HG03378 (cell line): ENCODE results near the gene CSMD2.
"Not testable (repeated sequence)": the region's sequence is repeated elsewhere in the genome, so short reads cannot be mapped to it uniquely, and the experiment has no call there.

Experiments used
- ATAC-seq: cut with Tn5 transposase; IDR thresholded peaks from one replicate; pipeline ENCODE4 v1.9.1; 2021; ENCODE audit warnings: mild to moderate bottlenecking, moderate library complexity; ENCODE audit not compliant: unreplicated experiment

The CSMD2 gene

GRCh38 chr1:34055818-34056217 is 109.2 kb downstream of the CSMD2 start:
- ATAC-seq: no peak

- ATAC-seq: no peak
These were observed 110.1 kb downstream of the CSMD2 start for GRCh38 chr1:34054920-34055319.

GRCh38 chr1:34053660-34054059 is 111.4 kb downstream of the CSMD2 start:
- no peak for ATAC-seq

- no peak for ATAC-seq
These were observed 112.5 kb downstream of the CSMD2 start for GRCh38 chr1:34052565-34052964.

DNA sequence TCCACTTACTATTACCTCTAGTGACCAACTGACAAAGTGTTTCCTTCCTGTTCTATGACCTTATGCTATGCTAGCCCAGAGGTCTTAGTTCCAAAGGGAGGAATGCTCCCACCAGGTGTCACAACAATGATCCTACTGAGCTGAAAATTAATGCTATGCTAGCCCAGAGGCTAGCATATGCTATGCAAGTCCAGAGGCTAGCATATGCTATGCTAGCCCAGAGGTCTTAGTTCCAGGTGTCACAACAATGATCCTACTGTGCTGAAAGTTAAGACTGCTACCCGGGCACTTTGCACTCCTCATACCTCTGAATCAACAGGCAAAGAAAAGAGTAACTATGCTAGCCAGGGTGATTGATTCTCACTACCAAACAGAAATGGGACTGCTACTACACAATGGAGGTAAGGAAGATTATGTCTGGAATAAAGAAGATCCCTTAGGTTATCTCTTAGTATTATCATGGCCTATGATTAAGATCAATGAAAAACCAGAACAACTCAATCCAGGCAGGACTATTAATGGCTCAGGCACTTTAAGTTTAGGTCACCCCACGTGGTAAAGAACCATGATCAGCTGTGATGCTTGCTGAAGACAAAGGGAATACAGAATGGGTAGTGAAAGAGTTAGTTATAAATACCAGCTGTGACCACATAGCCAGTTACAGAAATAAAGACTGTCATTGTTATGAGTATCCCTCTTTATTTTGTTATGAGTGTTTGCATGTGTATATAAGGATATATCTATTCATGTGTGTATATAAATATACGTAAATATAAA is 114.1 kb downstream of the CSMD2 start:
- no peak for ATAC-seq

GRCh38 chr1:34049994-34050393 is 115.0 kb downstream of the CSMD2 start:
- no peak for ATAC-seq

GRCh38 chr1:34049477-34049876 is 115.6 kb downstream of the CSMD2 start:
- no peak for ATAC-seq

DNA sequence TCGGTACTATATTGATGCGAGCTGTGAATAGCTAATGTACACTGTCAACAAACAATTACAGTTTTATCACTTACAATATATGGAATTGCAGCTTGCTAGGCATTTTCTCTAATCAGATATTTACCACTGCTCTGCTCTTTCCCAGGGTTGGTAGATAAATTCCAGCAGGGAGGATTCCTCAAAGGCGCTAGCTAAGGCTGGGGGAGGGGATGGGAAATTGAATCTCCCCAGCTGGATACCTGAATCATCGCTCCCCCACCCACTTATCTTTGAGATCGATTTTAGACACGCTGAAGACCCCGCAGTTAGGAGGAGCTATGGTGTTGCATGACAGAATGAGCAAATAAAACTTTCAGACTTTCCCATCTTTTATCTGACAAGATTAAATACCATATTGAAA is 127.2 kb downstream of the CSMD2 start:
- no peak for ATAC-seq

- ATAC-seq: no peak
These were observed 127.9 kb downstream of the CSMD2 start for GRCh38 chr1:34037109-34037508.

- no peak for ATAC-seq
These were observed 131.0 kb downstream of the CSMD2 start for GRCh38 chr1:34034036-34034435.

- no peak for ATAC-seq
These were observed 135.1 kb downstream of the CSMD2 start for GRCh38 chr1:34029954-34030353.

- ATAC-seq: no peak
These were observed 135.5 kb downstream of the CSMD2 start for GRCh38 chr1:34029515-34029914.

DNA sequence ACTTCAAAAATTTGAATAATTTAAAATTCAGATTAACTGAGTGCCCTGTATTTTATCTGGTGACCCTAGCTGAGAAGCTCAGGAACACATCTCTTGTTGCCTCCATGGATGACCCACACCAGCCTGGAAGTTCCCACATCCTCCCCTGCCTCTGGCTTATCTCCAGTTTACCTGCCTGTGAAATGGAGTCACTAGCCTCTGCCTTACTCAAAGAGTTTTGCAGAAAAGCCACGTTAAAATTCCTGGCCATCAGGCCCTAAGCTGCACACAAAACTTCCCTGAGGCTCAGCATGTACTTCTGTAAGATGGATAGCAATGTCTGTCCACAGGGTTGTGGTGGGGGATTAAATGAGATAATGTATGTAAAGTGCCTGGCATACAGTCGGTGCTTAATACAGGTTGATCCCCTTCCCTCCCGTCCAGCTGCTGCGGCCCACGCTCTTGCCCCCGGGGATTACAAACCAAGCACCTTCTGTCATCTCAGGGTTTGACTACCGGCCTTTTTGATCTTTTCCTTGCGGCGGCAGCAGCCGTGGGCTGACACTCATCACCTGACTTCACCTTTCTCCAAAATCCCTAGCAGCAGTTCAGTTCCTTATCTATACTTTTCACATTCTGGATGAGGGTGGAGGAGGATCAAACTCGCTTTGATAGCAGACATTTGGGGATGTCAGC is 136.5 kb downstream of the CSMD2 start:
- no peak for ATAC-seq

DNA sequence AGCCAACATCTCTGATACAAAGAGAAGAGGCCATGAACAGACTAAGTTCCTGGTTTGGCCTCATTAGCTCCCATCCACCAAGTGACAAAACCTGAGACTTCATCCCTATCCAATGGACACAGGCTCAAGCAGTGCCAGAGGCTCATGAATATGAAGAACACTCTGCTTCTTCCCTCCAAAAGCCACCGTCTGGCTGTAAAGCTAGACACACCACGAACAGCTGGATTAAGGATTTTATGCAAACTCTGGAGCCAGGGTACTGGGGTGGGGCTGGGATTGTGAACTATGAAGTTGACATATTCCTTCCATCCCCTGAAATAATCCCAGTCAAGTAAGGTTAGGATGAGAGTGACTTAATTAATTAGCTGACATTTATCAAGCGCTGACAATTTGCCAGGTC is 139.4 kb downstream of the CSMD2 start:
- no peak for ATAC-seq

DNA sequence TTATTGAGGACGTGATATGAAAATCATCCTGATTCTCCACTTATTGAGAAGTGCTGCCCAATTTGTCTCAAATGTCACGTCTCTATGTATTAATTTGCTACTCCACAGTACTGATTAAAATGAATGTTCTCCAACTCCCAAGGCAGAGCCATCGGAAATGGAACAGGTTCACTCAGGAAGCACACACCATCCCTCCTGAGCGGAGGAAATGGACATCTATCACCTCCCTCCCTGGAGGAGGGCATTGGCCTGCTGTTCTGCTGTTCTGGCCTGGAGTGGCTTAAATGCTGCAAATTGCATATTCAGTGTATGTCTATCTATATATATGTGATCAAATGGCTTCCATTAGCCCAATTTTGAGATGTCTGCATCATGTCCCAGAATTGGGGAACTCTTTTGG is 140.5 kb downstream of the CSMD2 start:
- no peak for ATAC-seq

DNA sequence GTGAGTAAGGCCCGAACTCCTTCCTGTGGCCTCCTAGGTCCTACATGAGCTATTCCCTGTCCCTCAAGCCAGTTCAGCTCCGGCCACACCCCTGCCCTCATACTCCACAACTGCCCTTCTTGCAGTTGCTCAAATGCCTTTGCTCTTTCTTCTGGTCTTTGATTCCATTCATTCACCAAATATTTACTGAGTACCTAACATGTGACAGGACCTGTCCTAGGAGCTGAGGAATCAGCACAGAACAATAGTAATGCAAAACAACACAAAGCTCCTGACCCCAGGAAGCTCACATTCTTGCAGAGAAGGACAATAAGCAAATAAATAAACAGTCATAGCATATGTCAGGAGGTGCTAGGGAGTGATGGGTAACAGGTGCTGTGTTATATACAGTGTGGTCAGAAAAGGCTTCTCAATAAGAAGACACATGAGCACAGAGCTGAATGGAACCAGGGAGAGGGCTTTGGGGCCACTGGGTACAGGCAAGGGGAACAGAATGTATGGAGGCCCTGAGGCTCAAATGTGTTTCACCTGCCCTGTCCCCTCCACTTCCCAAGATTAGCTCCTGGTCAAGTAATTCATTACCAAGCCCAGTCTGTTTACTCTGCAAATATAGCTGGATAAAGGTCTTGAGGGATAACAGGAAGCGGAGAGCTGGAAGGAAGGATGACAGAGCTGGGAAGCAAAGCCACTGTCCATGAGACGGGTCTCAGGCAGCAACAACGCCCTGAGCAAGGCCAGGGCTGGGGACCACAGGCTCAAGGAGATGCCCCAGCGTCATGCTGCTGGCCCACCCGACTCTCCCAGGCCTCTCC is 145.1 kb downstream of the CSMD2 start:
- no peak for ATAC-seq

- no peak for ATAC-seq
These were observed 146.7 kb downstream of the CSMD2 start for GRCh38 chr1:34018285-34018684.

DNA sequence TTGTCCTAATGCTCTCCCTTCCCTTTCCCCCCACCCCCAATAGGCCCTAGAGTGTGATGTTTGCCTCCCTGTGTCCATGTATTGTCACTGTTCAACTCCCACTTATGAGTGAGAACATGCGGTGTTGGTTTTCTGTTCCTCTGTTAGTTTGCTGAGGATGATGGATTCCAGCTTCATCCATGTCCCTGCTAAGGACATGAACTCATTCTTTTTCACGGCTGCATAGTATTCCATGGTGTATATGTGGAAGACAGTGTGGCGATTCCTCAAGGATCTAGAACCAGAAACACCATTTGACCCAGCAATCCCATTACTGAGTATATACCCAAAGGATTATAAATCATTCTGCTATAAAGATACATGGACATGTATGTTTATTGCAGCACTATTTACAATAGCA is 148.7 kb downstream of the CSMD2 start:
- not testable (repeated sequence) for ATAC-seq

GRCh38 chr1:34013958-34014737 is 150.9 kb downstream of the CSMD2 start:
- ATAC-seq: no peak

DNA sequence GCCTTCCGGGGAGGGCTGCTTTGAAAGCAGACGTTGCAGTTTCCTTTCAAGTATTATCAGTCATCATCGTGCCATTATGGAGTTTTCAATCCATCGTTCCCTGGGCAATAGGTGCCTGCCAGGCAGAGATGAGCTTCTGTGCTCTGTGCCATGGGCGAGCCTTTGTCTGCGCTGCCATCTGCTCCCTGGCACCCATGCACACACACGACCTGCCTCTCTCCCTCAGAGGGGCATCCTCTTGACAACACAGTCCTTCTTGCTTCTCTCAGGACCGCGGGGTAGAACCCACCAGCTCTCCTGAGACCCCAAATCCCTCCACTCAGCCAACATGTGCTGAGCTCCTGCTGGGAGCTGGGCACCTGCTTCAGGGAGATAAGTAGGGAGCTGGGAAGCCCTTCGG is 151.9 kb downstream of the CSMD2 start:
- no peak for ATAC-seq
